Subcutaneous abdominal adipose tissue (tissue), 5 donors: ENCODE results near the gene PIK3R4.

Source experiments
- H3K27ac ChIP-seq: one replicate; pipeline ENCODE4 v1.7.0; 2013; ENCODE audit warnings: low read depth, mild to moderate bottlenecking, inconsistent platforms, low read length, moderate library complexity
- H3K27me3 ChIP-seq, 5 donors: one replicate each; pipeline ENCODE4 v1.7.0; 2013; ENCODE audit warnings: low read length in 5 of 5, inconsistent platforms in 1 of 5; ENCODE audit not compliant: control insufficient read depth in 5 of 5, insufficient read depth in 4 of 5
- H3K36me3 ChIP-seq, 5 donors: one replicate each; pipeline ENCODE4 v1.7.0; 2013; ENCODE audit warnings: low read length in 5 of 5; ENCODE audit not compliant: control insufficient read depth in 5 of 5, insufficient read depth in 5 of 5
- H3K4me1 ChIP-seq, 5 donors: one replicate each; pipeline ENCODE4 v1.7.0; 2013; ENCODE audit warnings: low read length in 5 of 5, mild to moderate bottlenecking in 3 of 5, moderate library complexity in 1 of 5; ENCODE audit not compliant: control insufficient read depth in 5 of 5, insufficient read depth in 5 of 5
- H3K4me3 ChIP-seq, 5 donors: one replicate each; pipeline ENCODE4 v1.7.0; 2013; ENCODE audit warnings: low read length in 5 of 5, low read depth in 1 of 5
- H3K9ac ChIP-seq, 5 donors: one replicate each; pipeline ENCODE4 v1.7.0; 2013; ENCODE audit warnings: low read length in 5 of 5, mild to moderate bottlenecking in 4 of 5, moderate library complexity in 3 of 5
- H3K9me3 ChIP-seq, 5 donors: one replicate each; pipeline ENCODE4 v1.7.0; 2013; ENCODE audit warnings: low read length in 5 of 5; ENCODE audit not compliant: control insufficient read depth in 5 of 5
- donor health status: healthy.
- donor health status: healthy.
- donor health status: healthy.
- donor health status: healthy.
- donor health status: healthy.

PIK3R4 gene

DNA sequence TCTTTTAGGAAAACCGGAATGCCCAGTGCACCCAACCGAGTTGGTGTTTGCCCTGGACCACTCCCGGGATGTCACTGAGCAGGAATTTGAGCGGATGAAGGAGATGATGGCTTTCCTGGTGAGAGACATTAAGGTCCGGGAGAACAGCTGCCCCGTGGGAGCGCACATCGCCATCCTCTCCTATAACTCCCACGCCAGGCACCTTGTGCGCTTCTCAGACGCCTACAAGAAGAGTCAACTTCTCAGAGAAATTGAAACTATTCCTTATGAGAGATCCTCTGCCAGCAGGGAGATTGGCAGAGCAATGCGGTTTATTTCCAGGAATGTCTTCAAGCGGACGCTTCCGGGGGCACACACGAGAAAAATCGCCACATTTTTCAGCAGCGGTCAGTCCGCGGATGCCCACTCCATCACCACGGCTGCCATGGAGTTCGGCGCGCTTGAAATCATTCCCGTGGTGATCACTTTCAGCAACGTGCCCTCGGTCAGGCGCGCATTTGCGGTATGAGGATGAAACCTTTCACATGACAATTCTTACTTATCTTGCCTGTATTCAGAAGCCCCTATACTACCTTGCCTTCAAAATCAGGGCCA, 97.5 kb downstream of the PIK3R4 start:
- Histone ChIP-seq H3K9me3 (no peaks in the 10 kb centered on the region), H3K27ac (no peak overlapping the region), H3K4me3 (no peak overlapping the region), H3K4me1 (no peaks in the 10 kb centered on the region), H3K36me3 (no peaks in the 10 kb centered on the region), H3K27me3 (no peaks in the 10 kb centered on the region), H3K9ac (no peak overlapping the region)

DNA sequence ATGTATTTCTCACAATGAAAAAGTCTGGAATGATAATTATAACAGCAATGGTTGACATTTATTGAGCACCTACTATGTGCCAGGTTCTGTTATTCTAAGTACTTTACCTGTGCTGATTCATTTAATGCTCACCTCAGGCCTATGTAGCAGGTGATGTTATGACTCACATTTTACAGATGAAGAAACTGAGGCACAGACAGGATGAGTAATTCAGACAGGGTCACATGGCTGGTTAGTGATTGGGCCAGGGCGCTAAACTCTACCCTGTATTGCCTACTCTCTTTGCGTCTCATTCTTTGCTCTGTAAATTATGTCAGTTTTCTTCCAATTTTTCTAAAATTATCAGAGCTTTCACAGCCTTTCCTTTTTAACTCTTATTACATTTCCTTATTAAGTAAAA, 98.3 kb downstream of the PIK3R4 start:
- no peaks in the 10 kb centered on the region for H3K36me3 ChIP-seq
- H3K4me1 ChIP-seq, result no peaks in the 10 kb centered on the region
- H3K9ac ChIP-seq, result no peak overlapping the region
- H3K27ac ChIP-seq, result no peak overlapping the region
- no peaks in the 10 kb centered on the region for H3K9me3 ChIP-seq
- H3K27me3 ChIP-seq, result no peaks in the 10 kb centered on the region
- H3K4me3 ChIP-seq, result no peak overlapping the region

DNA sequence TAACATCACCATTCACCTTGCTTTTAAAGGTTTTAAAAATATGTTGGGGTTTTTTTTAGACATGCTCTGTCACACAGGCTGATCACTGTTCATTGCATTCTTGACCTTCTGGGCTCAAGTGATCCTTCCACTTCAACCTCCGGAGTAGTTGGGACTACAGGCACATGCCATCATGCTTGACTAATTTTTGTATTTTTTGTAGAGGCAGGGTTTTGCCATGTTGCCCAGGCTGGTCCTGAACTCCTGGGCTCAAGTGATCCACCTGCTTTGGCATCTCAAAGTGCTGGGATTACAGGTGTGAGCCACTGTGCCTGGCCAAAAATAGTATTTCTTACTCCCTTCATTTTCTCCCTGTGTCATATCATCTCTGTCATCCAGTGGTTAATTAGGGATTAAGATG, 101.4 kb downstream of the PIK3R4 start:
- H3K4me1 ChIP-seq, result no peaks in the 10 kb centered on the region

DNA sequence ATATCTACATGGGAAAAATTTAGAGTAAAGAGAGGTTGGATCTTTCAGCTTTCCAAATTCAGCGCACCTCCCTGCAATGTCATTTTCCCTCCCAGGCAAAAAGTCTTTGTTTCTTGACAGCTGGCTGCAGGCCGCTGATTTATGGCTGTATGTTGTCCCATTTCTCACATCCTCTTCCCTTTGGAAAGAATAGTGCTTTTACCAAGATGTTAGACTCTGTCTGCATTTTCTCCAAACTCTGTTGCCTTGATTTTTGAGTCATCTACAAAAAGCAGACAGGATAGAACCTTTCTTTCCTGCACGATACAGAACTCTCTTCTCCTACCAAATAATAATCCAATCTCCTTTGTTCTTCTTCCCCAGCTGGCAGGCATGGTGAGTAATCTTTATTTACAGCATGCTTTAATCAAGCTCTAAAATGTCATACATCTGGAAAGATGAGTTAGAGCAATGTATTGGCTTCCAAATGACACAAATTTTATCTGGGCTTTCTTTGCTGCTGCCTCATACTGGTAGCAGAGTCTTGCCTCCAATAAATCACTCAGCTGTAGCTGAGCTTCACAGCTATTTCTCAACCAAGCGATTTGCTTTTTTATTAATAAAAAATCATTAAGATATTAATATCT, 101.9 kb downstream of the PIK3R4 start:
- no peaks in the 10 kb centered on the region for H3K4me1 ChIP-seq
- no peaks in the 10 kb centered on the region for H3K36me3 ChIP-seq
- no peaks in the 10 kb centered on the region for H3K9me3 ChIP-seq
- no peak overlapping the region for H3K4me3 ChIP-seq
- H3K9ac ChIP-seq, result no peak overlapping the region
- no peak overlapping the region for H3K27ac ChIP-seq
- no peaks in the 10 kb centered on the region for H3K27me3 ChIP-seq

More for the DNA sequence above, 101.4 kb downstream of the PIK3R4 start:
- no peak overlapping the region for H3K4me3 ChIP-seq
- no peak overlapping the region for H3K27ac ChIP-seq
- no peak overlapping the region for H3K9ac ChIP-seq
- H3K36me3 ChIP-seq, result no peaks in the 10 kb centered on the region
- no peaks in the 10 kb centered on the region for H3K9me3 ChIP-seq
- H3K27me3 ChIP-seq, result no peaks in the 10 kb centered on the region

DNA sequence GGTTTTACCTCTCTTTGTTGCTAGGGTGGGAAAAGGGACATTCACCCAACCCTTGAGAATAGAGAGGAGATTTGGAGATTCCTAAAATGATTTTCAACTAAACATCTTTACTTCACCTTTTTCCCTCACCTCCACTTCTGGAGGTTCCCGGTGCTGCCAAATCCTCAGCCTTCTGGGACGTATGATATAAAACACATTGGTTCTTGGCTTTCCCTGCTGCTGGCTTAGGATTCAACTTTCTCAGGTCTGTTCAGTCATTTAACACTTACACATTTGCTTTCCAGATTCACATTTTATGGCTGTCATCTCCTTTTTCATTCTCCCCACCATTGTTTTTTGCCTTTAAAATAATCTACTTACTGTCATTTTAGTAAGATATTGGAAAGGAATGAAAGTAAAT, 106.6 kb downstream of the PIK3R4 start:
- Histone ChIP-seq H3K9me3 (no peaks in the 10 kb centered on the region), H3K4me1 (no peaks in the 10 kb centered on the region), H3K4me3 (no peak overlapping the region), H3K27ac (no peak overlapping the region), H3K36me3 (no peaks in the 10 kb centered on the region), H3K9ac (no peak overlapping the region), H3K27me3 (no peaks in the 10 kb centered on the region)

DNA sequence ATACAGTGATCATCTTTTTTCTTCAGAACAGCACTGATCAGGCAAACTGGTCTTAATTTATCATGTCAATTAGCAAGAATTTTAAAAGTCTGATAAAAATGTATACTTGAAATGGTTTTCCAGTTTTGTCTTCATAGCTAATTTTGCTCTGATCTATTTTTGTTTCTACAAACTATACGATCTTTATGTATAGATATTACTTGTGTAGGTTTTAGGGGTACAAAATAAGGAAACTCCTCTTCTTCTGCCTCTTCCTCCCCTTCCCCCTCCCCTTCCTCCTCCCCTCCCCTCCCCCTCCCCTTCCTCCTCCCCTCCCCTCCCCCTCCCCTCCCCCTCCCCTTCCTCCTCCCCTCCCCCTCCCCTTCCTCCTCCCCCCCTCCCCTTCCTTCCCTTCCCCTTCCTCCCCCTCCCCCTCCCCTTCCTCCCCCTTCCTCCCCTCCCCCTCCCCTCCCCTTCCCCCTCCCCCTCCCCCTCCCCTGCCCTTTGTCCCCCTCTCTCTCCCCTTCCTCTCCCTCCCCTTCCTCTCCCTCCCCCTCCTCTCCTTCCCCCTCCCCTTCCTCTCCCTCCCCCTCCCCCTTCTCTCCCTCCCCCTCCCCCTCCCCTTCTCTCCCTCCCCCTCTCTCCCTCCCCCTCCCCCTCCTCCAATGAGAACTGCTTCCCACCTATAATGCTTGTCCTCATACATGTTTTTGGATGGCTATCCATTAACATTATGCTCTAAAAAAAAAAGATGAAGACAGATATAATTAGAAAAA, 110.0 kb downstream of the PIK3R4 start:
- Histone ChIP-seq H3K9ac (no peak overlapping the region), H3K27me3 (no peaks in the 10 kb centered on the region), H3K9me3 (no peaks in the 10 kb centered on the region), H3K4me3 (no peak overlapping the region), H3K27ac (no peak overlapping the region), H3K4me1 (no peaks in the 10 kb centered on the region), H3K36me3 (no peaks in the 10 kb centered on the region)

DNA sequence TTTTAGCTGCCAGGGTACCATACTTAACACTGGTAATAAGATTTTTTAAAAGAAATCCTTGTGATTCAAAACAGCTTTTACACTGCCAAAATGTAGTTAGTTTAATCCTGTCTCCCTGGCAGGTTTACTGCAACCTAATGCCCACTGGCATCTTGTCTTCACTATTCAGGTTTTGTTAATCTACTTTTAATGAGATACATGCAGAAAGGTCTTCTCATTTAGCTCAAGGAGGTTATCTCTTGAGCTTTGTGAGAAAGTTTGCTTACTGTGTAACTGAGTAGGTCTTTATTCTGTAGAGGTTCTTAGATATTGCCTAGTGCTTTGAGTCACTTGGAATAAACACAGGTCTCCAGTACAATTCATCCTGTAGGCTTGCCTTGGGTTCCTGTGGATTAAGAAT, 110.7 kb downstream of the PIK3R4 start:
- H3K4me3 ChIP-seq, result no peak overlapping the region
- no peak overlapping the region for H3K9ac ChIP-seq
- no peaks in the 10 kb centered on the region for H3K4me1 ChIP-seq
- no peaks in the 10 kb centered on the region for H3K9me3 ChIP-seq
- no peak overlapping the region for H3K27ac ChIP-seq
- H3K36me3 ChIP-seq, result no peaks in the 10 kb centered on the region
- no peaks in the 10 kb centered on the region for H3K27me3 ChIP-seq

DNA sequence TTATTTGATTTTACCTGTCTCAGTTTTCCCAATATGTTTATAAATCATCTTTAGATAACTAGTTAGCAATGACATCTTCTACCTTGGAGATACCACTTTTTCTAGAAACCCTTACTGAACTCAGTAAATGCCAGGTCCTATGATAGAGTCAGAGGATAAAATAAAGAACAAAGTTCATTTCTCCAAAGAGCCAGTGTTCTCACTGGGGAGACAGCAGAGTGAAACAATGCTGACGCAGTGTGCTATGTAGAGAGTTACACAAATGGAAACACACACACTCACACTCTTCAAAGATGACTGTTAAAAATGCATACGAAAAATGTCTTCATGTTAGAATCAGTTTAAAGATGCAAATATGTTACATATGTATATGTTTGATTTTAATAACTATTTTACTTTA, 111.3 kb downstream of the PIK3R4 start:
- Histone ChIP-seq H3K9me3 (no peaks in the 10 kb centered on the region), H3K9ac (no peak overlapping the region), H3K27ac (no peak overlapping the region), H3K4me1 (no peaks in the 10 kb centered on the region), H3K27me3 (no peaks in the 10 kb centered on the region), H3K36me3 (no peaks in the 10 kb centered on the region), H3K4me3 (no peak overlapping the region)
